ENCODE data around the gene CA11.

- TF ChIP-seq POLR2AphosphoS5 (IDR thresholded peaks at IDR 0.05; ENCODE audit: insufficient read depth in 1 of 2, low read depth in 1 of 2) (no peak), POLR2A (IDR thresholded peaks at IDR 0.05) (no peak)
Observed at GRCh38 chr19:48661711-48662090, 15.7 kb upstream of the CA11 start.

Data from vagina (tissue), 2 donors.